HAP-1 (cell line): Measurements from ENCODE around the gene CDH7.

Experiments used
- DNase-seq, 2 experiments: peaks; one replicate each; pipeline ENCODE4 v3.0.0-alpha.2; 2016 to 2020; ENCODE audit warnings: low spot score in 2 of 2
- H3K27me3 ChIP-seq: fragments of 250-450 bp; sonication (Bioruptor Pico); 2 replicates; pipeline ENCODE4 v1.5.1; 2020; ENCODE audit warnings: low read depth, mild to moderate bottlenecking, moderate library complexity
- H3K36me3 ChIP-seq: fragments of 250-450 bp; sonication (Bioruptor Pico); replicated peaks from 2 replicates; pipeline ENCODE4 v1.5.1; 2020; ENCODE audit warnings: mild to moderate bottlenecking
- H3K4me1 ChIP-seq: fragments of 250-450 bp; sonication (Bioruptor Pico); 2 replicates; pipeline ENCODE4 v1.5.1; 2020; ENCODE audit warnings: mild to moderate bottlenecking
- H3K4me3 ChIP-seq: fragments of 250-450 bp; sonication (Bioruptor Pico); 2 replicates; pipeline ENCODE4 v1.5.1; 2020; ENCODE audit warnings: mild to moderate bottlenecking, moderate library complexity
- H3K9me3 ChIP-seq: fragments of 250-450 bp; sonication (Bioruptor Pico); 2 replicates; pipeline ENCODE4 v1.5.1; 2020; ENCODE audit warnings: mild to moderate bottlenecking, moderate library complexity
- in situ Hi-C: fragments of 300-500 bp; cut with MboI; formaldehyde crosslinking; loops from 3 replicates; pipeline ENCODE4 v1.14.3; 2020; ENCODE audit warnings: low sequenced_read_pairs, inconsistent platforms, mixed read lengths

CDH7 gene

DNA sequence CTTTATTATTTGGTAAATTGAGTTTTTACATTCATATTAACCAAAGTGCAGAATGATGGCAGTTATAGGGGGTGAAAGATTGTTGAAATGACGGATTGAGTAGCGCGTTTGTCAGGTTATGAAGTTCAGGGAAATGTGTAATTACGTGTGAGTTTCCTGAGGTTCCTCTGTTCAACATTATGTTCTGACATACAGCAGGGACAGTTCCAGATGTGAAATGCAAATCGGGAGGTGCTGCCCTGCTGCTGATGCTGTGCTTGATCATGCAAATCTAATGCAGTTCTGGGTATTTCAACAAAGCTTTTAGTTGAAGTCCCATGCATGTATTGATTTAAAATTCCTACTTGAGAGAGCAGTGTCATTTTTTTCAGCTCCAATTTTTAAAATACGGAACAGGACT lies 57.9 kb downstream of the CDH7 start:
- Histone ChIP-seq H3K4me3 (no peak overlapping the region), H3K4me1 (no peaks in the 10 kb centered on the region), H3K36me3 (no peaks in the 10 kb centered on the region), H3K27me3 (no peaks in the 10 kb centered on the region), H3K9me3 (no peaks in the 10 kb centered on the region)
- in situ Hi-C loops = no loop called here
- no peak for DNase-seq

DNA sequence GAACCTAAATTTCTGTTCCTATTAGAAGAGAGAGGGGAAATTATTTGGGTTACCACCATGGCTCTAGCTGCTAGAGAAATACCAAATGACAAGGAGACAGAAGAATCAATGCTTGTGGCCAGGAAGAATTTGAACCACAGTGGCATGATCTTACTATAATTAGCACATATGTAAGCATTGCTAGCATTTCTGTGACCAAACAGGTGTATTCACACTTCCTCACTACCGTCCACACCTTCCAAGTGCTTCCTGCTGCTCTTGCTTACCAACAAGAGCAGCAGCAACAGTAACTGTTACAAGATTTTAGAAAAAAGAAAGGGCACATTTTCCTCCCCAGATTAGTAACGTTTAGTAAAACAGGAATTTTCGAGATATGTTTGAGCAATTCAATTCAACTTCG lies 60.5 kb downstream of the CDH7 start:
- DNase-seq = no peak
- no peaks in the 10 kb centered on the region for H3K27me3 ChIP-seq
- no peaks in the 10 kb centered on the region for H3K36me3 ChIP-seq
- no peaks in the 10 kb centered on the region for H3K4me1 ChIP-seq
- no peaks in the 10 kb centered on the region for H3K9me3 ChIP-seq
- no peak overlapping the region for H3K4me3 ChIP-seq
- in situ Hi-C loops = no loop called here

DNA sequence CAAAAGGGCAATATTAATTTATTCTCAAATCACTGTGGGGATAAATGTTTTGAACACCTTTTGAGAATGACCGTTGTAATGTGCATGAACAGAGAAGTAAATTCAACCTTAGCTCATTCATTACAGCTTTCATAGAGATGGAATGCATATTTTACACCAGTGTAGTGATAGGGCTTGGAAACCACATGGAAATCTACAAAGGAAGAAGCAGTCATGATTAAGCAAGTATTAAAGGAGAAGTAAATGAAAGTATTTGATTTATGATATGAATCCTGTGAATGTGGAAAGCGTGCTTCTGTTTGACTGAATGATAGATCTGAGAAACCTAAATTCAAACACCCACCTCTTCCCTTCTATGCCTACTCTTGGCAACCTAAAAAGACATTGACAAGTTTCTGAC lies 64.7 kb downstream of the CDH7 start:
- H3K36me3 ChIP-seq = no peaks in the 10 kb centered on the region
- H3K27me3 ChIP-seq = no peaks in the 10 kb centered on the region
- DNase-seq = no peak
- no peaks in the 10 kb centered on the region for H3K9me3 ChIP-seq
- in situ Hi-C loops = no loop called here
- no peaks in the 10 kb centered on the region for H3K4me1 ChIP-seq
- H3K4me3 ChIP-seq = no peak overlapping the region

DNA sequence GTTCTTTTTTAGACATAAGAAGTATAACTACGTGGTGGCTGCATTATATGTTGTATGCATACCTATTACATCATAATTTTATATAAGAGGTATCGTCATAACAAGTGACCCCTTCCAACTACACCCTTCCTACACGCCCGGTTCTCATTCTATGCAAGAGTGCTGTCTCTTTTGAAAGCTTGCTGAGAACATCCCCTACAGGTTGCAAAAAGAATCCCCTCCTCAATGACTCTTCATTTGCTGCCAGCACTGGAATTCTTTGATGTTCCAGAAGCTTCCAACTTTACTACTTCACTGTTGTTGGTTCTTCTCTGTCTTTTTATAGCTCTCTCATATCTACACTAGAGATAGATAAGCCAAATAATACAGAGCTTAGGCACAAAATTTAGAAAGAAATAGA lies 66.4 kb downstream of the CDH7 start:
- Histone ChIP-seq H3K36me3 (no peaks in the 10 kb centered on the region), H3K4me3 (no peak overlapping the region), H3K9me3 (no peaks in the 10 kb centered on the region), H3K27me3 (no peaks in the 10 kb centered on the region), H3K4me1 (no peaks in the 10 kb centered on the region)
- in situ Hi-C loops = no loop called here
- DNase-seq = no peak

DNA sequence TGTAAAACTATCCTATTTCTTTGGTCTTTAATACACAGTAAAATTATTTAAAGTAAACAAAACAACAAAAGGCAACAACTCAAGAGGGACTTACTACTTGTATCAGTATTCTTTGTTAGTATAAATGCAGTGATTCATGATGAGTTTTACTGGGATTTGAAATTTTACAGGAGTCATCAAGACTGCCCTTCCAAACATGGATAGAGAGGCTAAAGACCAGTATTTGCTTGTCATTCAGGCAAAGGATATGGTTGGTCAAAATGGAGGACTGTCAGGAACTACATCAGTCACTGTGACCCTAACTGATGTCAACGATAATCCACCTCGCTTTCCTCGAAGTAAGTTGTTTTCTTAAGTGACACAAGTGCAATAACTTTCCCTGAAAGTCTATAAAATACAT lies 71.1 kb downstream of the CDH7 start:
- Histone ChIP-seq H3K9me3 (no peaks in the 10 kb centered on the region), H3K4me3 (no peak overlapping the region), H3K36me3 (no peaks in the 10 kb centered on the region), H3K27me3 (no peaks in the 10 kb centered on the region), H3K4me1 (no peaks in the 10 kb centered on the region)
- DNase-seq = no peak
- in situ Hi-C loops = no loop called here

DNA sequence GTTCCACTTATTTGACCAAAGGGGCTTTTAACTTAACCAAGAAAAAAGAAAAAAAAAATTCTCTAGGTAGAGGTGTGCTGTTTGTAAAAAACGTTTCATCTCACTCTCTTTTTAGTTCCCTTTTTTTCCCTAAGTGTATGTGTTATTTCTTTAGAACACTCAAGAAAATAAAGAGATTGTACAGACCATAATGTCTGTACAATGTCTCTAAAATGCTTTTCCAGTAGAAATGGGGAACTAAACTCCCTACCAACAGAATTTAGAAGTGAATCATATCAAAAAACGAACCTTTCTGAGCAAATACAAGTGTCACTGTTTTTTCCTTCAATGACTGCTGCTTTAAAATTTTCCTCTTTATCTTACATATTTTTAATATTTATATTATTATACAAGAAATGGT lies 72.0 kb downstream of the CDH7 start:
- Histone ChIP-seq H3K4me3 (no peak overlapping the region), H3K36me3 (no peaks in the 10 kb centered on the region), H3K4me1 (no peaks in the 10 kb centered on the region), H3K27me3 (no peaks in the 10 kb centered on the region), H3K9me3 (no peaks in the 10 kb centered on the region)
- in situ Hi-C loops = no loop called here
- no peak for DNase-seq

DNA sequence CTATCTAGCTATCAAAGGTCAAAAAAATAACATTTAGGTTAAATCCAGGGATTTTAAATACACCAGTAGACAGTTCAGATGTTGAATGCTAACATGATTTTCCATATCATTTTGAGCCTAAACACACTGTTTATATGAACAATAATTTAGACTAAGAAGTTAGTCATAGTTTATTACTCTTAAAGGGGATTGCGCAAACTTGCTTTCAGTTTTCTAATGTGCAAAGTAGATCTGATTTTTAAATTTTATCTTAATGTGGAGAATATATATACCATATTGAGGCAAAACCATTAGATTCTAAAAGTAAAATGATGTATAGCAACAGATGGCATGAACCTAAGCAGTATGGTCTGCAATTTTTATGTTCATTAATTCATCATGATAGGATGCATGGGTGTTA lies 76.6 kb downstream of the CDH7 start:
- no peaks in the 10 kb centered on the region for H3K27me3 ChIP-seq
- in situ Hi-C loops = no loop called here
- no peak for DNase-seq
- no peaks in the 10 kb centered on the region for H3K36me3 ChIP-seq
- no peaks in the 10 kb centered on the region for H3K9me3 ChIP-seq
- H3K4me1 ChIP-seq = no peaks in the 10 kb centered on the region
- H3K4me3 ChIP-seq = no peak overlapping the region

DNA sequence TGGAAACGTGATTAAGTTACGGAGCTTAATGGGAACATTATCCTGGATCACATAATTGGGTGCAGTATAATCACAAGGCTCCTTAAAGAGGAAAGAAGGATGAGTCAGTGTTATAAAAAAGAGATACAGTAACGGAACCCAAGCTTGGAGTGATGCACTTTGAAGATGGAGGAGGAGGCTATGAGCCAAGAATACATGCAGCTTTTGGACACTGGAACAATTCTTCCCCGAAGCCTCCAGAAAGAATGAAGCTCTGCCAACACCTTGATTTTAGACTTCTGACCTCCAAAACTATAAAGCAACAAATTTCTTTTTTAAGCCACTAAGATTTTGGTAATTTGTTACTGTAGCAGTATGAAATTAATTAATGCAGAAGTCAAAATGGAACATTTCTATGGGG lies 85.1 kb downstream of the CDH7 start:
- no peak for DNase-seq

DNA sequence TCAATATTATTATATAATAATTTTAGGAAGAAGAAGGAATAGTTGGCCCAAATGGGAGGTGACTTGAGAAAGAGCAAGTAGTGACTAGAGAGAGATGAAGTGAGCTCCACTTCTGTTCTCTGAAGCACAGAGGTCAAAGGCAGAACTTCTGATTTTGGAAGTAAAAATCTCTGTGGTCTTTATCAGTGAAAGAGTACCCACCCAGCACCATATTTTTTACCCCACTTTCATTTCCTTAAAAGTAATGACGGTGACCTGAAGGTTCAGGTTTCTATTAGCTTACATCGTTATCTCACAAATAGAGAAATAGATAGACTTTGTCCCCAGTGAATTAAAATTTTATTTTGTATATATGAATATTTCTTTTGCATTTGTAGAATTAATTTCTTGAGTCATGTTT lies 95.3 kb downstream of the CDH7 start:
- in situ Hi-C loops = no loop called here
- Histone ChIP-seq H3K27me3 (no peaks in the 10 kb centered on the region), H3K9me3 (no peaks in the 10 kb centered on the region), H3K36me3 (no peaks in the 10 kb centered on the region), H3K4me1 (peaks cover 8% of the 10 kb centered on the region), H3K4me3 (no peak overlapping the region)
- DNase-seq = no peak

More for the DNA sequence above, 85.1 kb downstream of the CDH7 start:
- Histone ChIP-seq H3K9me3 (no peaks in the 10 kb centered on the region), H3K36me3 (no peaks in the 10 kb centered on the region), H3K4me3 (no peak overlapping the region), H3K4me1 (no peaks in the 10 kb centered on the region), H3K27me3 (no peaks in the 10 kb centered on the region)
- in situ Hi-C loops = no loop called here

DNA sequence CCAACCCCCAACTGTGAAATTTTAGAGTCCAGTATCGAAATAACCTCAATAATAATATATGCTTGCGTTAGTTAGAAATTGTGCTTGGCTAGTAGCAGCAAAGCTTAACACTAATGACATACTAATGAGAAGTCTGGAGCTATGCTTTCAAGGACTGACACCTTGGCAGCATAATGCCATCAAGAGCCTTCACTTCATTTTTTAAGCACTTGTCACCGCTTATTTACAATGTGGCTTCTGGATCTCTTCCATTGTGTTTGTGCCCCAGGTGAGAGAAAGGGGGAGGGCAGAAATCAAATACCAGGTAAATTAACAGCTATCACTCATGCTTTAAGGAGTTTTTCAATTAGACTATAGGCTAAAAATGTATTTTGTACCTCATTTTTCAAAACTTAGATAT lies 101.5 kb downstream of the CDH7 start:
- H3K27me3 ChIP-seq = no peaks in the 10 kb centered on the region
- no peak for DNase-seq
- no peaks in the 10 kb centered on the region for H3K9me3 ChIP-seq
- no peak overlapping the region for H3K4me3 ChIP-seq
- H3K36me3 ChIP-seq = no peaks in the 10 kb centered on the region
- in situ Hi-C loops = no loop called here
- no peaks in the 10 kb centered on the region for H3K4me1 ChIP-seq

DNA sequence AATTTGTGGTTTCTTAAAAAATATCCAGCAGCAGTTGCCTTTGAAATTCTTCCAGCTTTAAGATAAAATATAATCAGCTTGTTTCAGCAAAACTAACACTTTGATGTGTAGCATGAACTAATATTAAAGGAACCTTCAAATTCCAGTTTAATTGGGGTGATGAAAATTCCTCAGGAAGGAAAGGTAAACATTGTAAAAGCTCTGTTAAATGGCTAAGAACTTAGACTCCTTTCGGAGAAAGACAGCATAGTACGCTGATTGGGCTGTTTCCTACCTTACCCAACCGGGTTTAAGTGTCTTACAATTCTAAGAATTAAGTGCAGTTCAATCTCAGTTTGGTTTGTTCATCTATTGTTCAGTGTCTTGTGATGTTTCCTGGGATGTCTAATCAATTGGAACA lies 108.3 kb downstream of the CDH7 start:
- Histone ChIP-seq H3K4me3 (no peak overlapping the region), H3K27me3 (no peaks in the 10 kb centered on the region), H3K4me1 (no peaks in the 10 kb centered on the region), H3K9me3 (no peaks in the 10 kb centered on the region), H3K36me3 (no peaks in the 10 kb centered on the region)
- DNase-seq = no peak
- in situ Hi-C loops = no loop called here

DNA sequence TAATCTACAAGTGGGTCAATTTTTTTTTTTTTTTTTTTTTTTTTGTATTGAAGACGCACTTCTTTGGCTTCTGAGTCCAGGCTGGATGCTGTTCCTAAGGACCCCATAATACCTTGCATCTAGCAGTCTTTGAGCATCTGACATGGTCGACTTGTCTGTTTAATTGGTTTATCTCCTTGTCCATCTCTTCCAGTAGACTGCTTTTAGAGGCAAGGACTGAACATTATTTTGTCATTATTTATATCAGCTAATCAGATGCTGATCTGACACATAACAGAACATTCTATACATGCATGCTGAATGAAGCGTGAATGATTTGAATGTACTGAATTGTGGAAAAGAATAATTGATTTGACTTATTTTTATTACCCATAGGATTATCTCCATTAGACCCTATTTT lies 118.7 kb downstream of the CDH7 start:
- H3K4me1 ChIP-seq = no peaks in the 10 kb centered on the region
- no peaks in the 10 kb centered on the region for H3K9me3 ChIP-seq
- no peaks in the 10 kb centered on the region for H3K36me3 ChIP-seq
- H3K4me3 ChIP-seq = no peak overlapping the region
- in situ Hi-C loops = no loop called here
- no peaks in the 10 kb centered on the region for H3K27me3 ChIP-seq
- no peak for DNase-seq

DNA sequence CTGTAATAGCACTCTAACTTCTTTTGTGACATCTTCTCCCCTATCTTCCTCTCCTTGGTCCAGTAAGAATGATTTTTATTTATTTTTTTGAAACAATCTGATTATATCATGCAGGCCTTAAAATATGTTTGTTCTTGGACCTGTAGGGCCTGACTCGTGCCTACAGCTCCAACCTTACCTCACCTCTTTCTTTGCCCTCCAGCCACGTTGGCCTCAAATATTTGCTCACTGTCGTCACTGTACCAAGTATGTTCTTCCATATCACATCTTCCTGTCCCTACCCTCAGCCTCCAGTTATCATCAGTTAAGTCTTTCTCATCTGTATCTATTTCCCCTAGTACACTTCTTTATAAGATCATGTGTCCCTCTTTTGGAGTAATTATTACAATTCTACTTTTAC lies 125.5 kb downstream of the CDH7 start:
- in situ Hi-C loops = no loop called here
- H3K27me3 ChIP-seq = no peaks in the 10 kb centered on the region
- DNase-seq = no peak
- no peaks in the 10 kb centered on the region for H3K36me3 ChIP-seq
- no peaks in the 10 kb centered on the region for H3K9me3 ChIP-seq
- no peaks in the 10 kb centered on the region for H3K4me1 ChIP-seq
- no peak overlapping the region for H3K4me3 ChIP-seq

DNA sequence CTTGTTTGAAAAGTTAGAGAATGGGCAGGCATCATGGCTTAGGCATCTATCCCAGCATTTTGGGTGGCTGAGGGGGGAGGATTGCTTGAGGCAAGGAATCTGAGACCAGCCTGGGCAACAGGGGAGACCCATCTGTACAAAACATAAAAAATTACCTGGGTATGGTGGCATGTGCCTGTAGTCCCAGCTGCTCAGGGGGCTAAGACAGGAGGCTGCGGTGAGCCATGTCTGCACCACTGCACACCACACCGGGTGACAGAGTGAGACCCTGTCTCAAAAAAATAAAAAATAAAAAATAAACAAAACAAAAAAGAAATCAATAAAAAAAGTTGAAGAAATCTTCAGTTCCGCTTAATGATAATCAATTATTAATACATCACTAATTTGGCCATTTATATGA lies 146.5 kb downstream of the CDH7 start:
- Histone ChIP-seq H3K4me1 (no peaks in the 10 kb centered on the region), H3K4me3 (no peak overlapping the region), H3K36me3 (no peaks in the 10 kb centered on the region), H3K27me3 (no peaks in the 10 kb centered on the region), H3K9me3 (no peaks in the 10 kb centered on the region)
- in situ Hi-C loops = no loop called here
- no peak for DNase-seq

DNA sequence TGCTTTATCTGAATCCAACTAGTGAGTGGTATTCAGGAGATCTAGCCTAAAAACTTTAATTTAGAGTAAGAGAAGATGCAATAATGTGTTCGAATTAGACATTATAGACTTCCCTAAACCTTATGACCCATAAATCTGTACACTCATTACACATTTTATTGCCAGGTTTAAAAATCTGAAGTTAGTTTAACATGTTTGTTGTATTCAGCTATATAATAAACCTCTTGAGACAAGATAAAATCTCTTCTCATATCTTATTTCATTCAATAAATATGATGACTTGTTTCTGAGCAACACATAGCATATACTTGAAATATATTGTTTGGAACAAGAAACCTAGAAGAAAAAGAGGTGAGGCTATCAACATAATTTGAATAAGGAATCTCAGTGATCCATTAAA lies 150.7 kb downstream of the CDH7 start:
- no peaks in the 10 kb centered on the region for H3K27me3 ChIP-seq
- H3K4me3 ChIP-seq = no peak overlapping the region
- no peaks in the 10 kb centered on the region for H3K9me3 ChIP-seq
- in situ Hi-C loops = no loop called here
- no peaks in the 10 kb centered on the region for H3K36me3 ChIP-seq
- H3K4me1 ChIP-seq = peaks cover 6% of the 10 kb centered on the region
- no peak for DNase-seq
